AG10803 (cell line): ENCODE measurements around the gene SHKBP1.

ENCODE experiments used
- DNase-seq: peaks from one replicate; pipeline ENCODE4 v3.0.0; 2010; ENCODE audit warnings: low read depth
- H3K4me3 ChIP-seq: 2 replicates; pipeline ENCODE4 v1.5.1; 2011; ENCODE audit warnings: mild to moderate bottlenecking, low read length, control low read depth
- CTCF ChIP-seq: conservative IDR thresholded peaks from 2 replicates; pipeline ENCODE4 v1.5.1; 2011; ENCODE audit warnings: mild to moderate bottlenecking, low read length, control low read depth, inconsistent platforms

SHKBP1 gene

GRCh38 chr19:40608957-40609356 is 32.3 kb downstream of the SHKBP1 start:
- no peak overlapping the region for H3K4me3 ChIP-seq
- no peak for TF ChIP-seq CTCF
- no peak for DNase-seq

- peak; percentile 88 for DNase-seq
- TF ChIP-seq CTCF, result no peak
- peak overlapping the region; percentile 60 for H3K4me3 ChIP-seq
Measured at GRCh38 chr19:40609561-40610395, 33.1 kb downstream of the SHKBP1 start.

GRCh38 chr19:40610396-40611064 is 33.9 kb downstream of the SHKBP1 start:
- no peak for DNase-seq
- peak overlapping the region; percentile 57 for H3K4me3 ChIP-seq

GRCh38 chr19:40611096-40611495 is 34.4 kb downstream of the SHKBP1 start:
- DNase-seq, result no peak
- peak overlapping the region; percentile 57 for H3K4me3 ChIP-seq
- TF ChIP-seq CTCF, result no peak

More at GRCh38 chr19:40610396-40611064, 33.9 kb downstream of the SHKBP1 start:
- no peak for TF ChIP-seq CTCF

- no peak for TF ChIP-seq CTCF
- DNase-seq, result no peak
- H3K4me3 ChIP-seq, result no peak overlapping the region
Measured at GRCh38 chr19:40611900-40612698, 35.4 kb downstream of the SHKBP1 start.

- TF ChIP-seq CTCF, result no peak
- peak overlapping the region; percentile 87 for H3K4me3 ChIP-seq
- DNase-seq, result no peak
Measured at GRCh38 chr19:40612831-40613689, 36.4 kb downstream of the SHKBP1 start.
